ENCODE data around the gene VEPH1. TPM values are rescaled to one million over a fixed set of nuclear protein-coding genes. Genes with fewer than 3 reads are reported as not detected.

VEPH1 gene
- total RNA-seq, 1 donor from 2014 or later, result 139 TPM

DNA sequence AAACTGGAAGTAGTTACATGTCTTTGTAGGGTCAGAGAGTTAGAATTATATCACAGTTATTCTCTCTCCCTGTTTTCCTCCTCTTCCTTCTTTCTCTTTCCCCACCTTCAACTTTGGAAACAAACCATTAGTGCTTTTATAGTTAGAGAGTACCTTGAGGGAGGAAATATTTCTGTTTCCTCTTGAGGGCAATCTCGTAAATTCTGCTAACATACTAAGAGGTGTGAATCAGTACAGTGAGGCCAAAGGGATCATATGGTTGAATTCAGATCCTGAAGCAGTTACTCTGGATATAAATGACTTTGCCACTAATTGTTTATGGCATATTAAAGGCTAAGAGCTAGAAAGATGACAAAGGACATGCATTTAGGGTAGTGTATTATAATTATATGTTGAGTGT is 283.0 kb downstream of the VEPH1 start:
- intact Hi-C loops (cut with DNase I), result no loop called here

DNA sequence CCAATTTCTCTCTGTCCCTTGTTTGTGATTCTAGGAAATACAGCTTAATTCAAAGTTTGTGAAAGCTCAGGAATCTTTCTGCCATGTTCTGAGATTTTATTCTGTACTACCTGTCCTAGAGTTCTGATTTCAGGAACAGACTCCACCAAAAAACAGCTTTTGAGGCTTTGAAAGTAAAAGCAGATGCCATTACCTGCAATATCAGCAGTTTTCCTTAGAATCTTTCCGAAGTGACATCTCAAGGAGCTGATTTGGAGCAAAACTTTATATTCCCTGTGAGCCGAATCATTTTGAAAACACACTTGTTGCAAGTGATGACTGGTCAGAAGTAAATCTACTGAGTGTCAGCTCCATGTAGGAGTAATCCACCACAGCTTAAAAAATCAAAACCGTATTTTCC is 284.0 kb downstream of the VEPH1 start:
- Histone ChIP-seq H3K4me1 (no peaks in the 10 kb centered on the region), H3K27me3 (no peaks in the 10 kb centered on the region), H3K36me3 (no peaks in the 10 kb centered on the region), H3K9me3 (no peaks in the 10 kb centered on the region), H3K27ac (no peak overlapping the region), H3K4me3 (no peak overlapping the region)
- intact Hi-C loops (cut with DNase I), result no loop called here
- DNase-seq (no peak), ATAC-seq (no peak)
- TF ChIP-seq, protein P1, sequence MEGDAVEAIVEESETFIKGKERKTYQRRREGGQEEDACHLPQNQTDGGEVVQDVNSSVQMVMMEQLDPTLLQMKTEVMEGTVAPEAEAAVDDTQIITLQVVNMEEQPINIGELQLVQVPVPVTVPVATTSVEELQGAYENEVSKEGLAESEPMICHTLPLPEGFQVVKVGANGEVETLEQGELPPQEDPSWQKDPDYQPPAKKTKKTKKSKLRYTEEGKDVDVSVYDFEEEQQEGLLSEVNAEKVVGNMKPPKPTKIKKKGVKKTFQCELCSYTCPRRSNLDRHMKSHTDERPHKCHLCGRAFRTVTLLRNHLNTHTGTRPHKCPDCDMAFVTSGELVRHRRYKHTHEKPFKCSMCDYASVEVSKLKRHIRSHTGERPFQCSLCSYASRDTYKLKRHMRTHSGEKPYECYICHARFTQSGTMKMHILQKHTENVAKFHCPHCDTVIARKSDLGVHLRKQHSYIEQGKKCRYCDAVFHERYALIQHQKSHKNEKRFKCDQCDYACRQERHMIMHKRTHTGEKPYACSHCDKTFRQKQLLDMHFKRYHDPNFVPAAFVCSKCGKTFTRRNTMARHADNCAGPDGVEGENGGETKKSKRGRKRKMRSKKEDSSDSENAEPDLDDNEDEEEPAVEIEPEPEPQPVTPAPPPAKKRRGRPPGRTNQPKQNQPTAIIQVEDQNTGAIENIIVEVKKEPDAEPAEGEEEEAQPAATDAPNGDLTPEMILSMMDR (IDR thresholded peaks at IDR 0.05), result no peak

More for the DNA sequence above, 283.0 kb downstream of the VEPH1 start:
- H3K36me3 ChIP-seq, result no peaks in the 10 kb centered on the region
- H3K27me3 ChIP-seq, result no peaks in the 10 kb centered on the region
- no peaks in the 10 kb centered on the region for H3K9me3 ChIP-seq
- no peaks in the 10 kb centered on the region for H3K4me1 ChIP-seq
- ATAC-seq, result no peak
- TF ChIP-seq, protein P1 (IDR thresholded peaks at IDR 0.05), result no peak
- no peak overlapping the region for H3K27ac ChIP-seq
- no peak for DNase-seq
- no peak overlapping the region for H3K4me3 ChIP-seq

Other genes starting within 250 kb of the VEPH1 start
- gene PTX3, start 66.6 kb downstream of the VEPH1 start, total RNA-seq, result 7.2 TPM